T-helper 2 cell treated with Interferon-gamma antibody and Interleukin-4, amounts not matched to agents 5 μg/mL and 100 μg/mL, for 36 hours (primary cell): ENCODE measurements around the gene DDX1.

ENCODE experiments used
- DNase-seq: peaks from one replicate; pipeline ENCODE4 v3.0.0; 2021; ENCODE audit warnings: low spot score
- H3K27ac Mint-ChIP-seq: one replicate; pipeline ENCODE4 v1.8.0; 2021; ENCODE audit warnings: mild to moderate bottlenecking, mixed read lengths
- H3K27me3 Mint-ChIP-seq: one replicate; pipeline ENCODE4 v1.8.0; 2021; ENCODE audit warnings: low read depth, mixed read lengths
- H3K36me3 Mint-ChIP-seq: one replicate; pipeline ENCODE4 v1.8.0; 2021; ENCODE audit warnings: low read depth, mixed read lengths
- H3K4me1 Mint-ChIP-seq: one replicate; pipeline ENCODE4 v1.8.0; 2021; ENCODE audit warnings: low read depth, mixed read lengths
- H3K4me3 Mint-ChIP-seq: one replicate; pipeline ENCODE4 v1.8.0; 2022; ENCODE audit warnings: mild to moderate bottlenecking, moderate library complexity, mixed read lengths
- H3K9me3 Mint-ChIP-seq: one replicate; pipeline ENCODE4 v1.8.0; 2021; ENCODE audit warnings: mixed read lengths

Gene DDX1

DNA sequence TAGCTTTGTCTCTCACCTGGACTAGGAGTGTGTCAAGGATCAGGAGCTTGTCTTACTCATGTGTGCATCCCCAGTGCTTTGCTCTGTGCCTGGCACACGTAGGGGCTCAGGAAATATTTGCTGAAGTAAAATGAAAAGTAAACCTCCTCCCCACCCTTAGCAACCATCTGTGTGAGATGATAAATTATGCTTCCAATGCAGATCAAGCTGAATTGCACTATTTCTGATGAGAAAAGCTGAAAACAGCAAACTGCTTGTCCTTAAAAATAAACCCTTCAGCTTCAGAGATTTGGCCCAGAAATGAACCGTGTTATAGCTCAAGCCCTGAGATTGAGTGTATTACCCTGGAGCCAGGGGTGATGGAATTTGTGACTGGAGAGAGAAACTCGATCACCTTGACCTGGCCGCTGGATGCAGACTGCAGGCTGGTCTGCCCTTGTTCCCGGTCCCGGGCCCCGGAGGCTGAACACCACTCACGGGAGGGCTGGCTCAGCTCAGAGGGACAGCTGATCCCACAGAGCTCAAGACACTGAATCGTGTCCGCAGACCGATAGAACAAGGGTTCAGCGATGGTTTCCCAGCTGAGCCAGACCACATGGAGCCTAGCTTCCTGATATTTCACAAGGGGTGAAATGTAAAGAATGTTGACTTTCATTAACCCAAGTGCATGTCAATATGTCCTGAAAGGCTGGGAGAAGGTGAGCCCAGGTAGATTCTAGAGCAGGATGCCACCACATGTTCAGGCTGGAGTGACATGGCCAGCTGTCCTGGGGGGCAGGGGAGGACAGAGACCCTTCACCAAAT, 50.5 kb downstream of the DDX1 start:
- peaks cover 7% of the 10 kb centered on the region for H3K9me3 Mint-ChIP-seq
- H3K27ac Mint-ChIP-seq, result no peak overlapping the region
- no peak for DNase-seq
- peaks cover 33% of the 10 kb centered on the region for H3K36me3 Mint-ChIP-seq
- H3K4me1 Mint-ChIP-seq, result no peaks in the 10 kb centered on the region
- no peaks in the 10 kb centered on the region for H3K27me3 Mint-ChIP-seq
- no peak overlapping the region for H3K4me3 Mint-ChIP-seq

DNA sequence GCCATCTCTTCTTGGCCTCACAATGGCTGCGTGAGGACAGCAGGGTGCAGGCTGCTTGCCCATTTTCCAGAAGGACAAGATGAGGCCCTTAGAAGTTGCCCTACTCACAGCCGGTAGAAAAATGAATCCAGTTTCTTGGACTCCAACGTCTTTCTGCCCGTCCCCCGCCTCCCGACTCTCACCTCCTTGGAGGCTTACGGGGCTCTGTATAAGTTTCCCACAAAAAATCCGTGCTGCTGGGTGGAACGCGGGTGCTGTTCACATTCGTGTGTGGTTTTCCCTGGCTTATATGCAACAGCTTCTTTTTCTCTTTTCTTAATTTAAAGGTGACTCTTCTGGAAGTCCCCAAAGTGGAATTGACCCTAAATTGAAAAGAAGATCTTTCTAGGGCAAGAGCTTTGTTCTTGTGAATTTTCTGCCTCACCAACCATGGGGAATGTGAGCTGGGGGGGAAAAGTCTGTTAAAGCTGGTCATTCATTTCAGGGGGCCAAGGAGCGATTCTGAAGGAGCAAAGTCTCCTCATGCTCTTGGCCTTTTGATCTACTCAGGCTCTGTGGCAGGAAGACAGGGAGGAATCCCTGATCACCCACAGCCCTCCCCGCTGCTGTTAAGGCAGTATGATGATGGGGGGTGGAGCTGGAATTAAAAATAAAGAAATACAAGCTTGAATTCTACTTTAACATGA, 51.3 kb downstream of the DDX1 start:
- H3K27ac Mint-ChIP-seq, result no peak overlapping the region
- H3K27me3 Mint-ChIP-seq, result no peaks in the 10 kb centered on the region
- DNase-seq, result no peak
- H3K36me3 Mint-ChIP-seq, result peaks cover 28% of the 10 kb centered on the region
- peaks cover 7% of the 10 kb centered on the region for H3K9me3 Mint-ChIP-seq
- H3K4me3 Mint-ChIP-seq, result no peak overlapping the region
- no peaks in the 10 kb centered on the region for H3K4me1 Mint-ChIP-seq

DNA sequence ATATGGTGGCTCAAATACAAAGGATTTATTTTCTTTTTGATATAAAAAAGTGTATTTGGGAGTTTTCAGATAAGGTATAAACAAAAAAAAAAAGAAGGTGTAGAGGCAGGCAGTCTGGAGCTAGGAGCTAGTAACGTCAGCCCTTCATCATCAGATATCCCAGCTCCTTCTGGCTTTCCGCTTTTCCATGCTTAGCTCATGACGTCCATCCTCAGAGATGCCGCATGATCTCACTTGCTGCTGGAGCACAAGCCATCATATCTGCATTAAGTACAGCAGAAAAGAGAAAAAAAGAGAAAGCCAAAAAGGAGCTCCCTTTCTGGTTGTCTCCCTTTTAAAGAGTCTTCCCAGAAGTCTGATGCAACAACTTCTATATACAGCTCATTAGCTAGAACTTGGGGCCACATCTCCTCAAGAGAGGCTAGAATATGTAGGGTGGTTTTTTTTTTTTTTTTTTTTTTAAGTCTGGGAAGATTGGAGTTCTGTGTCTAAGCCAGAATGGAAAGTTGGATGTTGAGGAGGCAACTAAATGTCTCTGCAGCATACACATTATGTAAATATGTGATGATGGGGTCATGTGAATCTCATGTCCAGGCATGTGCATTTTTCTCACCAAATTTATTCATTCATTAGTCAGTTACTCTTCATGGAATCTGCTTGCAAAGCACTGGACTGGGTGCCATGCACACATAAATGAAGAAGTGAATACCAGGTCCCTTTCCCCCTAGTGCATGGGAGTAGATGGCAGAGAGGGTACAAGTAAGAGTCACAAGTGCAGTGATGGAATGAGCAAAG, 52.3 kb downstream of the DDX1 start:
- DNase-seq, result no peak
- H3K4me1 Mint-ChIP-seq, result no peaks in the 10 kb centered on the region
- peaks cover 7% of the 10 kb centered on the region for H3K9me3 Mint-ChIP-seq
- peaks cover 22% of the 10 kb centered on the region for H3K36me3 Mint-ChIP-seq
- no peak overlapping the region for H3K27ac Mint-ChIP-seq
- H3K4me3 Mint-ChIP-seq, result no peak overlapping the region
- no peaks in the 10 kb centered on the region for H3K27me3 Mint-ChIP-seq

DNA sequence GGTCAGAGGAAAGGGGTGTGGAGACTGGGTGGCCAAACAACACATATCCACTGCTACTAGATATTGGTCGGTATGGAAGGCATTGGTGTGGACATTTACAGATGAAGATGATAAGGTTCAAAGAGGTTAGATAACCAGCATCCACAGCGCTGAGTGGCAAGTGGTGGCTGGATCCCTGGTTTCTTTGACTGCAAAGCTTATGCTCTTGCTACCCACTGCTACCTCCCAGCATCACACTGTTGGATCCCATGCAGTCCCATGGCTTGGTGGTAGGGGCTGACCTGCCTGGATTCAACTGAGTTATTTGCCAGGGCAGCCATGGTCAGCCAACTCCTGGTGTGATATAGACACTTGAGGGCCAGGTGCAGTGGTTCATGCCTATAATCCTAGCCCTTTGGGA, 53.6 kb downstream of the DDX1 start:
- Mint-ChIP-seq H3K36me3 (peaks cover 17% of the 10 kb centered on the region), H3K27me3 (no peaks in the 10 kb centered on the region), H3K27ac (no peak overlapping the region), H3K4me3 (no peak overlapping the region), H3K9me3 (peaks cover 7% of the 10 kb centered on the region), H3K4me1 (no peaks in the 10 kb centered on the region)
- DNase-seq, result no peak

DNA sequence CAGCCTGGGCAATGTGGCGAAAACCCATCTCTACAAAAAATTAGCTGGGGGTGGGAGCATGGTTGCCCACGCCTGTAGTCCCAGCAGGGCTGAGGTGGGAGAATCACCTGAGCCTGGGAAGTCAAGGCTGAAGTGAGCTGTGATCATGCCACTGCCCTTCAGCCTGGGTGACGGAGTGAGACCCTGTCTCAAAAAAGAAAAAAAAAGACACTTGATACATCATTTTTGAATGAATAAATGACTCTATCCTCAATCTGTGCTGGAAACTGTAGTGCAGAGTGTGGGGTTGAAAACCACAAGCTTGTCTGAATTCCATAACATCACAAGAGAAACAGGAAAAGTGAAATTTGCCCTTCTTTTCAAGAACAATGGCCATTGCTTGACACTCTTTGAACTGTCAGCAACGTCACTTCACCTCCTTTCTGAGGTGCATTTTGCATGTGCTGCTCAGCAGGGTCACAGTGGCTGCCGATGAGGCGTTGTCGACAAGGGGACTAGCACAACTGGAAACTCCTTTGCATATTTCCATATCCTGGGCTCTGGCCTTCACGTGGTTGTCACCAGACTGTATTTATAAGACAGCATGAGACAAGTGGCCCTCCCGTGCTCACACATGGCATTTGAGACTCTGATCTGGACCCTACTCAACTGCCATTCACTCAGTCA, 54.2 kb downstream of the DDX1 start:
- Mint-ChIP-seq H3K9me3 (peaks cover 7% of the 10 kb centered on the region), H3K36me3 (peaks cover 11% of the 10 kb centered on the region), H3K27ac (no peak overlapping the region), H3K4me1 (no peaks in the 10 kb centered on the region), H3K4me3 (no peak overlapping the region), H3K27me3 (no peaks in the 10 kb centered on the region)
- no peak for DNase-seq

DNA sequence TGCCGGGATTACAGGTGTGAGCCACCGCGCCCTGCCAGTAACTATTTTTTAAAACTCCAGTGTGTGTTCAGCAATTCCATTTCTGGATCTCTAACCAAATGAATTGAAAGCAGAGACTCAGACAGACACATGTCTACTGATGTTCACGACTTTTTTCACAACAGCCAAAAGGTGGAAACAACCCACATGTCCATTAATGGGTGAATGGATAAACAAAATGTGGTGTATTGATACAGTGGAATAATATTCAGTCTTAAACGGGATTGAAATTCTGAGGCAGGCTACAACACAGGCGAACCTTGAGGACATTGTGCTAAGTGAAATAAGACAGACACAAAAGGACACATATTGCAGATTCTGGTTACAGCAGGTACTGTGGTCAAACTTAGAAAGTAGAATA, 55.0 kb downstream of the DDX1 start:
- H3K4me3 Mint-ChIP-seq, result no peak overlapping the region
- H3K27me3 Mint-ChIP-seq, result no peaks in the 10 kb centered on the region
- no peak for DNase-seq
- peaks cover 3% of the 10 kb centered on the region for H3K36me3 Mint-ChIP-seq
- no peak overlapping the region for H3K27ac Mint-ChIP-seq
- no peaks in the 10 kb centered on the region for H3K4me1 Mint-ChIP-seq
- H3K9me3 Mint-ChIP-seq, result no peaks in the 10 kb centered on the region

DNA sequence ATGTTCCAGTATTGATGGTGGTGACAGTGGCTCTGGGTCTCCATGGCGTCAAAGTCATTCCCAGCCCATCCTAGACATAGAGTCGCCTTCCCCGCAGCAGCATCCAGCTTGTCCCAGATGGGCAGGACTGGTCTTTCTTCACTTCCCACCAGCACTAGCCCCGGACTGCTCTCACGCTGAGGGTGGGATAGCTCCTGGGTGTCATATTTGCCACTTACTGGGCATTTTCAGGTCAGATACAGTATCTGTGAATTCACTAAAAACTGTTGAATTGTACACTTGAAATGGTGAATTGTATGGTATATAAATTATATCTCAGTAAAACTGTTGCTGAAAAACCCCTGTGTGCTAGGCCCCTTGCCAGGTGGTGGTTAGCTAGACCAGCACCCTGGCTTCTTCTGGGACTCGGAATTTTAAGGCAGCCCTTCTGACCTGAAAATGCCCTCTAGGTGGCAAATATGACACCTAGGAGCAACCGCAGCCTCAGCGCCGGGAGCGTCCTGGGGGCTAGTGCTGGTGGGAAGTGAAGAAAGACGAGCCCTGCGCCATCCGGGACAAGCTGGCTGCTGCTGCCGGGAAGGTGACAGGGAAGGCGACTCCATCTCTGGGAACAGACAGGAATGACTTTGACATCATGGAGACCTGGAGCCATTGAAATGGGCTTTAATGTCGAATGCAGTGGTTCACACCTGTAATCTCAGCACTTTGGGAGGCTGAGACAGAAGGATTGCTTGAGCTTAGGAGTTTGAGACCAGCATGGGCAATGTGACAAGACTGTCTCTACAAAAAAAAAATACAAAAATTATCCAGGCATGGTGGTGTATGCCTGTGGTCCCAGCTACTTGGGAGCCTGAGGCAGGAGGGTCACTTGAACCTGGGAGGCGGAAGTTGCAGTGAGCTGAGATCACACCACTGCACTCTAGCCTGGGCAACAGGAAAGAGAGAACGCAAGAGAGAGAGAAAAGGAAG, 56.2 kb downstream of the DDX1 start:
- no peak for DNase-seq
- H3K27me3 Mint-ChIP-seq, result no peaks in the 10 kb centered on the region
- no peak overlapping the region for H3K27ac Mint-ChIP-seq
- no peaks in the 10 kb centered on the region for H3K36me3 Mint-ChIP-seq
- H3K4me3 Mint-ChIP-seq, result no peak overlapping the region
- no peaks in the 10 kb centered on the region for H3K4me1 Mint-ChIP-seq
- H3K9me3 Mint-ChIP-seq, result no peaks in the 10 kb centered on the region

DNA sequence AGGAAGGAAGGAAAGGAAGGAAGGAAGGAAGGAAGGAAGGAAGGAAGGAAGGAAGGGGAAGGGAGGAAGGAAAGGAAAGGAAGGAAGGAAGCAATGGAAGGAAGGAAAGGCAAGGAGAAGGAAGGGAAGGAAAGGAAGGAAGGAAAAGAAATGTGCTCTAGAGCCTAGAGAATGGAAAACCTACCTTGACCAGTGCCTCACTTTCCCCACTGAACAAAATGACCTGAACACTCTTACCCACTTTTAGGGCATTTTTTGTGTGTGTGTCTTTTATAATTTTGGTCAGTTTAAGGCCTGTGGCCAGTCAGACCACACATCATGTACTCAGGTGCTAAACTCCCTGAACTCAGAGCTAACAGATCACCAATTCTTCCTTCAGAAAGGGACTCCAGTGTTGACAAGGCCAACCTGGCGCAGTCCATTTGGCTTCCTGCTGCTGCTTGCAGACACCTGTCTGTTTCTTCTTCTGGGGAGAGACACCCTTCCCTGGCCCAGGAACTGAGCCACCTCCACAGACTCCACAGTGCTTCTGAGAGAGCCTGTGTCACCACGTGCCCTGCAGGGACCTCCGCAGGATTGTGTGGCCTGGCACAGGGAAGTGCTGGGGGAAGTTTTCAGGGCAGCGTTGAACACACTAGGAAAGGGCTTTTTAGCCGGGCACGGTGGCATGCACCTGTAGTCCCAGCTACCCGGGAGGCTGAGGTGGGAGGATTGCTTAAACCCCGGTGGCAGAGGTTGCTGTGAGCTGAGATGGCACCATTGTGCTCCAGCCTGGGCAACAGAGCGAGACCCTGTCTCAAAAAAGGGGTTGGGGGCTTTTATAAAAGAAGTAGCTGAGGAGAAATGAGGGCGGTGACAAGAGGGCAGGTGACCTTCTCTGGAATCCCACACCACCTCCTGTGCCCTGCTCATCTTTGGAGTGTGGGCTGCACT, 57.2 kb downstream of the DDX1 start:
- no peak overlapping the region for H3K27ac Mint-ChIP-seq
- H3K9me3 Mint-ChIP-seq, result no peaks in the 10 kb centered on the region
- no peak overlapping the region for H3K4me3 Mint-ChIP-seq
- no peak for DNase-seq
- no peaks in the 10 kb centered on the region for H3K36me3 Mint-ChIP-seq
- H3K27me3 Mint-ChIP-seq, result no peaks in the 10 kb centered on the region
- H3K4me1 Mint-ChIP-seq, result no peaks in the 10 kb centered on the region

DNA sequence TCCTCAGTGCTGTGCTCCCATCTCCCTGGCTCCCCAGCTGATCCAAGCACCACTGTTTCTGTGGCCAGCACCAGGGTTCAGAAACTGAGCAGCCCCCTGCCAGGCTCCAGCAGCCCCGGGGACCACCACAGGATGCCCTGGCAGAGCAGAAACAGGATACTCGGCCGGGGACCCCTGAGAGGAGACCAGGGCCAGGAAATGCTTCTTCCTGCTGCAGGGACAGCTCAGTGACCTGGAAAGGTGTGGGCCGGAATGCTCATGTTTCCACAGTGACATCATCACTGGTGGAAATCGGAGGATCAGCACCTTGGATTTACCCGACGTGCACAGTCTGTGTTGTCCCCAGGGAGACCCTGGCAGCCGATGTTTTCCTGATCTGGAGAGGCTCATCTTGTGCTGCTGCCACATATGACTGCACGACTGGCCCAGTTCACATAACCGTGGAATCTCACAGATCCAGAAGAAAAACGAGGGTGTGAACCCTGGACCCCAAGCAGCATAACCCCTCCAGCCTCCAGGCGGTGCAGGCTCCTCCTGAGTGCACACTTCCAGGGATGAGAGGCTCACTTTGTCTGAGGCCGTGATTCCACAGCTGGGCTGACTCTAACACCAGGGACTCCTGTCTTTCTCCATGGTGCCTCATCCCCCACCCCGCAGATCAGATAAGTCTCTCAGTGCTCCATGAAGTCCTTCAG, 58.0 kb downstream of the DDX1 start:
- H3K9me3 Mint-ChIP-seq, result no peaks in the 10 kb centered on the region
- no peak for DNase-seq
- H3K27ac Mint-ChIP-seq, result no peak overlapping the region
- no peaks in the 10 kb centered on the region for H3K27me3 Mint-ChIP-seq
- H3K4me1 Mint-ChIP-seq, result no peaks in the 10 kb centered on the region
- H3K36me3 Mint-ChIP-seq, result no peaks in the 10 kb centered on the region
- H3K4me3 Mint-ChIP-seq, result no peak overlapping the region

DNA sequence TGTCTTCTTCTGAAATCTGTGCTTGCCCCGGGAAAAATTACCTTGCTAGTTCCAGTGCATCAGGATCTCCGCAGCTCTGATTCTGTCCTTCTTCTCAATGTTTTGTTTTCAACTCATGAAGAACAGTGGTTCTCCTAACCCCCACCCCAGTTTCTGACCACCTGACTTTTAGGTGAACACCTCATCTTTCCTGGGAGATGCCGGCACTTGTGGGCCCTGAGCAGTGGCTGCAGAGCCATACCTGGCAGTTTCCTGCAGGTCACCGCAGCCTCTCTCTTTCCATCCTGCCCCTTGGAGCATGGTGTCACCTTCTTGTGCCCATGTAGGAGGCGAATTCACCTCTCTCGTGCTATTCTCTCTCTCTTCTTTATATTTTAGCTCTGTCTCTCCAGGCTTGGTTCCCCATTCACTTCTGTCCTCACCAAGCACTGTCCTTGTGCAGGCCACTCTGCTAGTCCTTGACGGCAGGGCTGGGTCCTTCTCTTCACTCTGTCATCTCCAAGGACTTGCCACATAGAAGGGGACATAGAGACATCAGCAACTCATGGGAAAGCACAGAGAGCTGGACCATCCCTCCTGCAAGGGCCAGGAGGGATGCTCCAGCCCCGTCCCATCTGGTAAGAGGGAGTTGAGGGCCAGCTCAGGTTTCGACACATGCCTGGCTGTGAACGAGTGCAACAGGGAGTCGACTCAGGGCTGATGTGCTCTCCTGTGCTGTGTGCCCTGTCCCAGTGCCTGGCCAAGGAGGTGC, 59.1 kb downstream of the DDX1 start:
- H3K9me3 Mint-ChIP-seq, result no peaks in the 10 kb centered on the region
- no peak for DNase-seq
- no peaks in the 10 kb centered on the region for H3K4me1 Mint-ChIP-seq
- H3K36me3 Mint-ChIP-seq, result no peaks in the 10 kb centered on the region
- no peak overlapping the region for H3K4me3 Mint-ChIP-seq
- no peaks in the 10 kb centered on the region for H3K27me3 Mint-ChIP-seq
- no peak overlapping the region for H3K27ac Mint-ChIP-seq

DNA sequence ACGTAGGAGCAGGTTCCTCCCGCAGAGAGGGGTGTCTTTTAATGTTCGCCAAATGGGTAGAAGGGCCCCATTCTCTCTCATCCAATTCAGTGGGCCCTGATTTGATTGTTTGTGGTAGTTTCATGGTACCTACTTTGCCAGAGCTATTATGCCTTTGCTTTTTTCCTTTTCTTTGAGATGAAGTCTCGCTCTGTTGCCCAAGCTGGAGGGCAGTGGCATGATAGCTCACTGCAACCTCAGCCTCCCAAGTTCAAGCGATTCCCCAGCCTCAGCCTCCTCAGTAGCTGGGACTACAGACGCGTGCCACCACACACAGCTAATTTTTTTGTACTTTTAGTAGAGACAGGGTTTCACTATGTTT, 59.7 kb downstream of the DDX1 start:
- no peaks in the 10 kb centered on the region for H3K4me1 Mint-ChIP-seq
- no peaks in the 10 kb centered on the region for H3K9me3 Mint-ChIP-seq
- no peaks in the 10 kb centered on the region for H3K27me3 Mint-ChIP-seq
- no peak overlapping the region for H3K4me3 Mint-ChIP-seq
- no peaks in the 10 kb centered on the region for H3K36me3 Mint-ChIP-seq
- H3K27ac Mint-ChIP-seq, result no peak overlapping the region
- DNase-seq, result no peak
